ENCODE measurements around the gene IGFBP6. TPM values are rescaled to one million over a fixed set of nuclear protein-coding genes. Genes with fewer than 3 reads are reported as not detected.
"Not testable (repeated sequence)": the region's sequence is repeated elsewhere in the genome, so short reads cannot be mapped to it uniquely, and the experiment has no call there.

Gene IGFBP6
- total and polyA plus RNA-seq, 12 donors = 12.9 to 559 (median 212) TPM

DNA sequence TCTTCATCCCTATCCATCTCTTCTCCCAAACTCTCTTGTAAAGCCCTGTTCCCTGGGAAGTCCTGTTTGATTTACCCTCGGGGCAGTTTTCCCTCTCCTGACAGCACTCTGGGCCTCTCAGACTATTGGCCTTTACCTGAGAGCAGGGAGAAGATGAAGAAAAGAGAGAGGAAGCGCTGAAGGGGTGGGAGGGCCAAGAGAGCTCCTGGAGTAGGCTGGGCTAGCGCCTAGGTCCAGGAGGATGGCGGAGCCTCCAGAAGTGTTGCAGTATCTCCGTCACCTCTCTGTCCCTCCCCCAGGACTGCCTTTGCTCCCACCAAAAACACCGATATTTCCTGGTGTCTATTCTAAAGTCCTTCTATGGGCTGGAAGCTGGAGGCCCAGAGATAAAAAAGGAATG lies 5.7 kb upstream of the IGFBP6 start:
- Histone ChIP-seq H3K27ac (no peak overlapping the region), H3K9me3 (replicated peaks in 1 of 3) (no peaks in the 10 kb centered on the region), H3K4me3 (no peak overlapping the region), H3K4me1 (replicated peaks in 1 of 2) (no peaks in the 10 kb centered on the region), H3K36me3 (replicated peaks in 1 of 2) (no peaks in the 10 kb centered on the region), H3K27me3 (no peaks in the 10 kb centered on the region)
- TF ChIP-seq, protein P1, sequence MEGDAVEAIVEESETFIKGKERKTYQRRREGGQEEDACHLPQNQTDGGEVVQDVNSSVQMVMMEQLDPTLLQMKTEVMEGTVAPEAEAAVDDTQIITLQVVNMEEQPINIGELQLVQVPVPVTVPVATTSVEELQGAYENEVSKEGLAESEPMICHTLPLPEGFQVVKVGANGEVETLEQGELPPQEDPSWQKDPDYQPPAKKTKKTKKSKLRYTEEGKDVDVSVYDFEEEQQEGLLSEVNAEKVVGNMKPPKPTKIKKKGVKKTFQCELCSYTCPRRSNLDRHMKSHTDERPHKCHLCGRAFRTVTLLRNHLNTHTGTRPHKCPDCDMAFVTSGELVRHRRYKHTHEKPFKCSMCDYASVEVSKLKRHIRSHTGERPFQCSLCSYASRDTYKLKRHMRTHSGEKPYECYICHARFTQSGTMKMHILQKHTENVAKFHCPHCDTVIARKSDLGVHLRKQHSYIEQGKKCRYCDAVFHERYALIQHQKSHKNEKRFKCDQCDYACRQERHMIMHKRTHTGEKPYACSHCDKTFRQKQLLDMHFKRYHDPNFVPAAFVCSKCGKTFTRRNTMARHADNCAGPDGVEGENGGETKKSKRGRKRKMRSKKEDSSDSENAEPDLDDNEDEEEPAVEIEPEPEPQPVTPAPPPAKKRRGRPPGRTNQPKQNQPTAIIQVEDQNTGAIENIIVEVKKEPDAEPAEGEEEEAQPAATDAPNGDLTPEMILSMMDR (IDR thresholded peaks at IDR 0.05) = no peak
- no peak for TF ChIP-seq POLR2A (IDR thresholded peaks at IDR 0.05)
- 80 to 88% (median 85%) methylated on average over 6 of the region's 6 CpGs for WGBS, 4 donors
- DNase-seq = peak in 1 of 7 donors; percentile 10
- intact Hi-C loops (cut with DNase I) = no loop called here

DNA sequence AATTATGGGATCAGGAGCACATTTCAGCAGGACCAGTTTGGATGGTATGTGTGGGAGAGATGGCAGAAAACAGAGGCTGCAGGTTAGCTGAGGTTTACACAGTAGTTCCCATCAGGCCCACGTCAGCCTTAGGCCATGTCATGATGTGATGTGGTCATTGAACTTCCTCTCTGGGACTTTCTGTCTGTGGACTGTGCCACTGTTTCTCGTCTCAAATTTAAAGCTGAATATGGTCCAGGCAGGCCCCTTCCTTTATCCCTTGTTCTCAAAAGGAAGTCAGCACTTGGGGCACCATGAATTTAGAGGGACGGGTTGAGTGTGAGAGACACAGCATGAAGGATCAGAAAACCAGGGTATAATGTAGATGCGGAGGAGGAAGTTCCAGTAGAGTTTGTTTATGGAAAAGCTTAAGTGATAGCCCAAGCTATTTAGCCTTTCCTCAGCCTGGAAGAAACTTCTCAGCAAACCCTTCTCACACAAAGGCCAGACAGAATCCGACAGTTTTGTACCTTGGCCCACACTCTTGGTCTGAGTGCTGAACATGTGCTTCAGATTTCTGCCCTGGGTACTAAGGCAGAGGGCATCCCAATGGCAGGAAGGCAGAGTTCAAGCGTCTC lies 3.6 kb upstream of the IGFBP6 start:
- Histone ChIP-seq H3K4me1 (replicated peaks in 1 of 2) (peaks cover 0 to 21% of the 10 kb centered on the region in 2 donors), H3K4me3 (no peak overlapping the region), H3K27me3 (no peaks in the 10 kb centered on the region), H3K27ac (peak overlapping the region in 2 of 5 donors; percentile 30 to 54), H3K36me3 (replicated peaks in 1 of 2) (no peaks in the 10 kb centered on the region), H3K9me3 (replicated peaks in 1 of 3) (no peaks in the 10 kb centered on the region)
- WGBS, 4 donors = 59 to 78% (median 71%) methylated on average over 5 to 6 of the region's 6 CpGs
- intact Hi-C loops (cut with DNase I) = no loop called here
- no peak for TF ChIP-seq POLR2A (IDR thresholded peaks at IDR 0.05)
- TF ChIP-seq, protein P1 (IDR thresholded peaks at IDR 0.05) = no peak
- DNase-seq = peak in 2 of 7 donors; percentile 33 to 57

DNA sequence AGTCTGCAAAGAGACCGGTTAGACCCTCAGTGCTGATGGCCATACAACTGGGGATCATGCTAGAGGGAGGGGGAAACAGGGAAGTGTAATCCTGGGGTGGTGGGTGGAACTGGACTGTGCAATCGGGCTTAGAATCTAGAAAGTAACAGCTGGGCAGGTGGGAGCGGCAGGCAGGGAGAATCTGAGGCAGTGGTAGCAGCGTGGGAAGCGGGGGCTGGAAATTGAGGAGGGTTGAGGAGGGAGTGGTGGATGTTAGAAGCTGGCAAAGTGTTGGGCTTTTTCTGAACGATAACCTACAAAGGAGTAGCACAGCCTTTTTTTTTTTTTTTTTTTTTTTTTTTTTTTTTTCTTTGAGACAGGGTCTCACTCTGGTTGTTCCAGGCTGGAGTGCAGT lies 3.1 kb upstream of the IGFBP6 start:
- Histone ChIP-seq H3K27me3 (no peaks in the 10 kb centered on the region), H3K4me1 (replicated peaks in 1 of 2) (peaks cover 0 to 26% of the 10 kb centered on the region in 2 donors), H3K36me3 (replicated peaks in 1 of 2) (no peaks in the 10 kb centered on the region), H3K27ac (peak overlapping the region in 2 of 5 donors; percentile 30 to 54), H3K4me3 (no peak overlapping the region), H3K9me3 (replicated peaks in 1 of 3) (no peaks in the 10 kb centered on the region)
- 77 to 83% (median 82%) methylated on average over 6 of the region's 6 CpGs for WGBS, 4 donors
- TF ChIP-seq, protein P1 (IDR thresholded peaks at IDR 0.05) = no peak
- no peak for TF ChIP-seq POLR2A (IDR thresholded peaks at IDR 0.05)
- intact Hi-C loops (cut with DNase I) = no loop called here
- peak in 1 of 7 donors; percentile 18 for DNase-seq

DNA sequence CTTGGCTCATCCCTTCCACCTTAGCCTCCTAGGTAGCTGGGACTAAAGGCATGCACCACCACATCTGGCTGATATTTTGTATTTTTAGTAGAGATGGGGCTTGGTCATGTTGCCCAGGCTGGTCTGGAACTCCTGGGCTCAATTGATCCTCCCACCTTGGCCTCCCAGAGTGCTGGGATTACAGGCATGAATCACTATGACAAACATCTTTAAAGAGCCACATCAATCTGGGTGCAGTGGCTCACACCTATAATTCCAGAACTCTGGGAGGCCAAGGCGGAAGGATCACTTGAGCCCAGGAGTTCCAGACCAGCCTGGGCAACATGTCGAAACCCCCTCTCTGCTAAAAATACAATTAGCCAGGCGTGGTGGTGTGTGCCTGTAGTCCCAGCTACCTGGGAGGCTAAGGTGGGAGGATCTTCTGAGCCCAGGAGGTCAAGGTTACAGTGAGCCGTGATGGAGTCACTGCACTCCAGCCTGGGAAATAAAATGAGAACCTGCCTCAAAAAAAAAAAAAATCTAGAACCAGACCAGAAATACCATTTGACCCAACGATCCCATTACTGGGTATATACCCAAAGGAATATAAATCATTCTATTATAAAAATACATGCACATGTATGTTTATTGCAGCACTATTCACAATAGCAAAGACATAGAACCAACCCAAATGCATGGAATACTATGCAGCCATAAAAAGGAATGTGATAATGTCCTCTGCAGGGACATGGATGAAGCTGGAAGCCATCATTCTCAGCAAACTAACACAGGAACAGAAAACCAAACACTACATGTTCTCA lies 2.5 kb upstream of the IGFBP6 start:
- peaks cover 0 to 31% of the 10 kb centered on the region in 2 donors for H3K4me1 ChIP-seq (replicated peaks in 1 of 2)

DNA sequence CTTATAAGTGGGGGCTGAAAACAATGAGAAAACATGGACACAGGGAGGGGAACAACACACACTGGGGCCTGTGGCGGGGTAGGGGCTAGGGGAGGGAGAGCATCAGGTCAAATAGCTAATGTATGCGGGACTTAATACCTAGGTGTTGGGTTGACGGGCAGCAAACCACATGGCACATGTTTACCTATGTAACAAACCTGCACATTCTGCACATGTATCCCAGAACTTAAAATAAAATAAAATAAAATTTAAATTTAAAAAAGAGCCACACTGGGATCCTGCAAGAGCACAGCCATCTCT lies 1.9 kb upstream of the IGFBP6 start:
- H3K27me3 ChIP-seq; H3K36me3 ChIP-seq (replicated peaks in 1 of 2); intact Hi-C loops (cut with DNase I); H3K9me3 ChIP-seq (replicated peaks in 1 of 3); H3K4me3 ChIP-seq: not testable (repeated sequence)
- H3K4me1 ChIP-seq (replicated peaks in 1 of 2) = peaks cover 0 to 33% of the 10 kb centered on the region in 2 donors
- 84 to 96% (median 93%) methylated on average over 3 of the region's 3 CpGs for WGBS, 4 donors
- DNase-seq = peak in 1 of 7 donors; percentile 41
- peak overlapping the region in 2 of 5 donors; percentile 57 to 93 for H3K27ac ChIP-seq

More for the DNA sequence above, 2.5 kb upstream of the IGFBP6 start:
- H3K36me3 ChIP-seq (replicated peaks in 1 of 2); H3K9me3 ChIP-seq (replicated peaks in 1 of 3); H3K27me3 ChIP-seq; H3K4me3 ChIP-seq; intact Hi-C loops (cut with DNase I); H3K27ac ChIP-seq: not testable (repeated sequence)
- 80 to 85% (median 81%) methylated on average over 5 of the region's 5 CpGs for WGBS, 4 donors
- DNase-seq = peak in 1 of 7 donors; percentile 28

All from adrenal gland (tissue), 12 donors.